IgD-negative memory B cell (primary cell): ENCODE measurements around the gene EPB41L2. TPM values are rescaled to one million over a fixed set of nuclear protein-coding genes. Genes with fewer than 3 reads are reported as not detected.

ENCODE experiments used
- H3K27ac Mint-ChIP-seq, 3 donors: one replicate each; pipeline ENCODE4 v1.8.0; 2020 to 2022; ENCODE audit warnings: mild to moderate bottlenecking in 3 of 3, mixed read lengths in 3 of 3, moderate library complexity in 1 of 3
- H3K27me3 Mint-ChIP-seq: one replicate; pipeline ENCODE4 v1.8.0; 2021; ENCODE audit warnings: mixed read lengths
- H3K36me3 Mint-ChIP-seq: one replicate; pipeline ENCODE4 v1.8.0; 2020; ENCODE audit warnings: mild to moderate bottlenecking, mixed read lengths
- H3K4me1 Mint-ChIP-seq, 3 donors: one replicate each; pipeline ENCODE4 v1.8.0; 2020 to 2022; ENCODE audit warnings: mixed read lengths in 3 of 3, mild to moderate bottlenecking in 1 of 3
- H3K4me3 Mint-ChIP-seq, 4 donors: one replicate each; pipeline ENCODE4 v1.8.0; 2020 to 2022; ENCODE audit warnings: mild to moderate bottlenecking in 4 of 4, mixed read lengths in 4 of 4, moderate library complexity in 3 of 4
- H3K9me3 Mint-ChIP-seq, 3 donors: one replicate each; pipeline ENCODE4 v1.8.0; 2020 to 2021; ENCODE audit warnings: mixed read lengths in 3 of 3, mild to moderate bottlenecking in 1 of 3
- polyA plus RNA-seq: library from polyadenylated mRNA; unstranded; fragments of 300-500 nt; fragmentation: Illumina TruSeq; gene quantifications from one replicate; pipeline ENCODE4 v1.2.3, GENCODE V29; 2021

Gene EPB41L2
- polyA plus RNA-seq, 1 donor from 2014 or later: 21.2 TPM

DNA sequence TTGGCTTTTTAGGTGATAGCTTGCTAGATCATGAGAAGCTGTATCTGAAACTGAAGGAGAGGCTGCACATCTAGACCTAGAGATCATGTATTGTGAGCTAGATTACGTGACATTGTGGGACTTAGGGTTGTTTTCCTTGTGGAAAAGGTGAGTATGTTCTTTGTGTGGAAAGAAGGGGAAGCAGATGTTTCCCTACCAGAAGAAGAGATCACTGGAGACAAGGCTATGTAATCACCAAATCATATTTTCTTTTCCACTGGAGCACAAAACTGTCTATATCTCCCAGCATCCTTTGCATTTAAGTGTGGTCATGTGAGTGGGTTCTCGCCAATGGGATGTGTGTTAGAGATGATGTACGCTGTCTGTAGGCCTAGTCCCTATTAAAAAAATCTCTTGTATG, 7.0 kb upstream of the EPB41L2 start:
- Mint-ChIP-seq H3K27me3 (no peaks in the 10 kb centered on the region), H3K4me1 (no peaks in the 10 kb centered on the region), H3K4me3 (no peak overlapping the region), H3K36me3 (peaks cover 1% of the 10 kb centered on the region), H3K9me3 (peaks cover 0 to 8% (median 0%) of the 10 kb centered on the region in 3 donors), H3K27ac (peak overlapping the region in 1 of 3 donors; percentile 12)

DNA sequence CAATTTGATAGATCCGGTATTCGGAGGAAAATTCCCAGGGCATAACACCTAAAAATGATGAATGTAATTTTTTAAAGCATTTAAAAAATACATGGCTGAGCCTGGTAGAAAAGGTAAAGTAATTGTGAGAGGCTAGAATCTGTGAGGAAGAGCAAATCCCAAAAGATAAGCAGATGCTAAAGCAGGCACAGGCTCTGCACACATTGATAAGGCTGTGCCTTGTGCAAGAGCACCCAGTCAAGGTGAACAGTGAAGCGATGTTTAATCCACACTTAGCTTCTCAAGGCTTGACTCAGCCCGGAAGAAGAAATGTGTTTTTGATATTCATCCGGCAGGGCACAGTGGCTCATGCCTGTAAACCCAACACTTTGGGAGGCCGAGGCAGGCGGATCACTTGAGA, 5.1 kb upstream of the EPB41L2 start:
- Mint-ChIP-seq H3K4me1 (peaks cover 3 to 8% (median 7%) of the 10 kb centered on the region in 3 donors), H3K9me3 (peaks cover 0 to 8% (median 0%) of the 10 kb centered on the region in 3 donors), H3K27ac (no peak overlapping the region), H3K4me3 (no peak overlapping the region), H3K36me3 (peaks cover 1% of the 10 kb centered on the region), H3K27me3 (no peaks in the 10 kb centered on the region)

DNA sequence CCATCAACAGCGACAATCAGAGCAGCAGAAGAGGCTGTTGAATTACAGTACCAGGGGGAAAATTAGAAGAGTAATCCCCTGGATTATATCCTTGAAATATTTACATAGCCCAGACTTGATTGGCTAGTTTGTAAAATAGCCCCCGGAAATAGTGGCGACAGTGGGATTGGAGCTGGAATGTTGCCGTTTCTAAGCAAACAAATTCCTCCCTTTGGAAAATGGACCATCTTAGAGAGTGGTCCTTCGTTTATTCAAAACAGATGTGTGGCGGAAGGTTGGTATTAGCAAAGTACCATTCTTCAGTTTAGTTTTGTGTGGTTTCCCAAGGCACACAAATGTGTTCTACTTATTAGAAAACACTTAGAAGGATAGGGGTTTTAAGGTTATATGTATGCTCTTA, 4.5 kb upstream of the EPB41L2 start:
- Mint-ChIP-seq H3K9me3 (peaks cover 0 to 8% (median 0%) of the 10 kb centered on the region in 3 donors), H3K36me3 (peaks cover 1% of the 10 kb centered on the region), H3K4me1 (peaks cover 3 to 8% (median 7%) of the 10 kb centered on the region in 3 donors), H3K4me3 (no peak overlapping the region), H3K27me3 (no peaks in the 10 kb centered on the region), H3K27ac (no peak overlapping the region)

GRCh38 chr6:131065824-131066171, 2.8 kb upstream of the EPB41L2 start:
- Mint-ChIP-seq H3K9me3 (peaks cover 0 to 8% (median 0%) of the 10 kb centered on the region in 3 donors), H3K4me3 (peak overlapping the region in 1 of 4 donors; percentile 86), H3K27me3 (no peaks in the 10 kb centered on the region)

DNA sequence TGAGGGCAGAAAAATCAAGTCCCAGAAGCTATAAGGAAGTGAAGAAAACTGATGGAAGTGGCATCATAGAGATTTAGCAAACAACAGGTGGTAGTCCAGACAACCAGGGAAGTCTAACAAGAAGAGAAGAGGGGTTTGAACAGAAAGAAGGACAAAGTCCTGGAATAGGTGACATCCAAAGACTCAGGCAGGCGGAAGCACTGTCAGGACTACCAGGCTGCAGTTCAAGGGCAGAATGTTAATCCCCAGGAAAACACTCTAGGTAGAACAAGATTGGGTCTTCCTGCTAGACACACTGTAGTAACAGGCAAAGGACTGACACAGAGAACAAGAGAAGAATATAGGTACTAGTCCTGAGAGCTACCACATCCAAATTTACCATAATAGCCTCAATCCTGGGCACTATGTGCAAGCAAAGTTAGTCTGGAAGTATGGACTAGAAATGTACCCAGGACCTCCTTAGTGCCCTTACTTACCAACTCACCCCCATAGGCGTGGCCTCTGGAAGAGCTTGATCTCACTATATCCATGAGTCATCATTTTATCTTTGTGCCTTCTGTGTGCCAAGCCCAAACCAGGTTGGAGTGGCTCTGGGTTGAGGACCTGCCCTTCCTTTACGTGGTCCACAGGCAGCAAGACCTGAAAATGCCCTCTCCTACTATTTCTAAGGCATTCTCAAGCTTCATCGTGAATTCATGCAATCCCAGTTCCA, 2.2 kb upstream of the EPB41L2 start:
- Mint-ChIP-seq H3K36me3 (peaks cover 1% of the 10 kb centered on the region), H3K4me1 (peaks cover 14 to 26% (median 24%) of the 10 kb centered on the region in 3 donors), H3K27ac (peak overlapping the region in 1 of 3 donors; percentile 4), H3K27me3 (no peaks in the 10 kb centered on the region), H3K4me3 (peak overlapping the region in 2 of 4 donors; percentile 6 to 86), H3K9me3 (peaks cover 0 to 4% (median 0%) of the 10 kb centered on the region in 3 donors)

More at GRCh38 chr6:131065824-131066171, 2.8 kb upstream of the EPB41L2 start:
- H3K4me1 Mint-ChIP-seq: peaks cover 10 to 21% (median 18%) of the 10 kb centered on the region in 3 donors
- H3K36me3 Mint-ChIP-seq: peaks cover 1% of the 10 kb centered on the region
- no peak overlapping the region for H3K27ac Mint-ChIP-seq

DNA sequence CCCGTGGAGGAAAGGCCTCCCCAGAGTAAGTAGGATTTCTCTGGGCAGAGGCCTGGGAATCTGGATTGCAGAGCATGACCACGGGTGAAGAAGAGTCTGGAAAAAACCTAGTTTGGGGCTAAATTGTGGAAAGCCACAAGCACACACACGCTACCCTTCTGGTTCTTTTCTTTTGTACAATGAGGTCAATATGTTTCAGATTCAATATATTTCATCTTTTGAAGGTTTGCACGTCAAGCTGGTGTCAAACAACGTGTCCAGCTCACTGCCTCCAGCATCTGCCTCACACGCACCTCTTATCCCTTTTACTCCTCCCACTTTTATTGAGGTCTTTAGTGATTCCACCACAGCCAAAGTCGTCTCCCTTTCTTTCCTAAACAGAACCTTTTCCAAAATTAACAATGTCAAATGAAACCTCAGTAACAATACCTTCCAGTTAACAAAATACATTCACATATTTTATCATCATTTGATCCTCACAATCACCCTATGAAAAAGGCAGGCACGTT, 773 bp upstream of the EPB41L2 start:
- H3K27ac Mint-ChIP-seq: peak overlapping the region; percentile 8 to 91 (median 73)
- peaks cover 17 to 32% (median 24%) of the 10 kb centered on the region in 3 donors for H3K4me1 Mint-ChIP-seq
- H3K9me3 Mint-ChIP-seq: no peaks in the 10 kb centered on the region
- no peaks in the 10 kb centered on the region for H3K36me3 Mint-ChIP-seq
- H3K4me3 Mint-ChIP-seq: peak overlapping the region; percentile 81 to 95 (median 90)
- H3K27me3 Mint-ChIP-seq: no peaks in the 10 kb centered on the region

- Mint-ChIP-seq H3K36me3 (no peaks in the 10 kb centered on the region), H3K4me1 (peaks cover 19 to 32% (median 24%) of the 10 kb centered on the region in 3 donors), H3K4me3 (peak overlapping the region; percentile 88 to 96 (median 92)), H3K27me3 (no peaks in the 10 kb centered on the region), H3K9me3 (no peaks in the 10 kb centered on the region), H3K27ac (peak overlapping the region; percentile 8 to 57 (median 40))
These were observed 611 bp downstream of the EPB41L2 start for GRCh38 chr6:131062241-131063027.

- no peaks in the 10 kb centered on the region for H3K27me3 Mint-ChIP-seq
- peak overlapping the region; percentile 88 to 96 (median 92) for H3K4me3 Mint-ChIP-seq
- H3K9me3 Mint-ChIP-seq: no peaks in the 10 kb centered on the region
- peak overlapping the region; percentile 17 to 90 (median 57) for H3K27ac Mint-ChIP-seq
- peaks cover 21 to 32% (median 27%) of the 10 kb centered on the region in 3 donors for H3K4me1 Mint-ChIP-seq
- H3K36me3 Mint-ChIP-seq: no peaks in the 10 kb centered on the region
These were observed 1.3 kb downstream of the EPB41L2 start for GRCh38 chr6:131061751-131062119.

DNA sequence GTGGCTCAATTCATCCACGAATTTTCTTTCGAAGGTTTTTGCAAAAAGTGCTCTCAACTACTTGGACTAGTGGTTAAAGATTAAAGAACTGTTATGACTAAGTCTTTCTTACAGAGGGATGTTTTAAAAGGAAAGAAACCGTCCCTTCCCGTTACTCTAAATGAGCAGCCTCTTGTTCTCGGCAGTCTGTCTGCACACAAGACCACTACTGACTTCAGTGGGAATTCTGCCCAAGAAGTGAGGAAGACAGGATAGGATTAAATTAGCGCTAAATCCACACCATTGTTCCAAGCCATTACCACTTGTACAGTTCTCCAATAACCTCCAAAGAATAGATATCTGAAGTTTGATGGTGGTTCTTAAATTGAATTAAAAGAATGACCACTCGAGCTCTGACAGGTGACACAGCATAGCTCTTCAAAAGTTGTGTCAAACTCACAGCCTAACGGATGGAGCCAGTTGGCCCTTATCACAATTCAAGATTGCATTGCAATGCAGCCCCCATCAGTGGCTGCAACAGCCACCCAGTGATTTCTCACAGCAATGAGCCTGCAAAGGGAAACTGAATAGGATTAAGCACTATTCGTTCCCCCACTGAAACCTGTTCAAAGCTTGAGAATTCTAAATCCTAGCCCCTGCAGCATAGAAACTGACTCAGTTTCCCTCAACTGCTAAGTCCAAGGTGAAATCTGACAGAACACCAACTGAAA, 1.8 kb downstream of the EPB41L2 start:
- Mint-ChIP-seq H3K4me3 (peak overlapping the region; percentile 88 to 96 (median 92)), H3K27ac (peak overlapping the region; percentile 17 to 90 (median 57)), H3K4me1 (peaks cover 22 to 32% (median 27%) of the 10 kb centered on the region in 3 donors), H3K9me3 (peaks cover 0 to 3% (median 1%) of the 10 kb centered on the region in 3 donors), H3K36me3 (peaks cover 3% of the 10 kb centered on the region), H3K27me3 (no peaks in the 10 kb centered on the region)

DNA sequence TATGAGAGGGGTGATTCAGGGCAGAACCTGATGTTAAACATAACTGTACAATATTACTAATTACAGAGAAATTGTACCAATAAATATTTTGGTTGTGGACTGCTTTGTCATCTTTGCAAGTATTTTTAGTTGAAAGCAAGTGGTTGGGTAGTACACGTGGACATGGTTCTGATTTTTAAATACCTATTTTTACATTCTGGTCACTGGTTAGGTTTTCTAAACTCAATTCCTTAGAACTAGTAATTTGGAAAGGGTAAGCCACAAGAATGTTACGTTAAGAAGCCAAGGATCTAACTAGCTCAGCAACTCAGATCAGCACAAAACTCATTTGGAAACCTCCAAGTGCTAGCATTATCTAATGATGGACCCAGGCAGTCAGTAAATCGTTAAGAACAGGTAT, 2.7 kb downstream of the EPB41L2 start:
- Mint-ChIP-seq H3K36me3 (peaks cover 5% of the 10 kb centered on the region), H3K9me3 (peaks cover 0 to 7% (median 2%) of the 10 kb centered on the region in 3 donors), H3K27ac (peak overlapping the region; percentile 36 to 57 (median 48))

DNA sequence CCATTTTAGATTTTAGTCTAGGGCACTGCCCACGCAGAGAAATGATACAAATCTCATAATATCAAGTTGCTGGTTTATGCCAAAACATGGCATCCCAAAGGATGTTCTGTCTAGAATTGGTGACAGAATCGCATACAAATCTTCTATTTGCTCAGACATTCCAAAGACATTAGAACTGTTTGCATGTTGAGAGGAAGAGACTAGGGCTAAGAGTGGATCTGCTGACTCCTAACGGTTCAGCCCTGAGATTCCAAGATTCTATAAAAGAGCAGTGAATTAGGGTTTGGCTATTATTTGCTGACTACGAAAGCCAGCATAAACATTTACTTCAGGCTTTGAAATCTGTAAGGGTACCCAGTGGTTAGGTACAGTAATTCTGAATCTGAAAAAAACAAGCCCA, 3.6 kb downstream of the EPB41L2 start:
- peak overlapping the region in 1 of 4 donors; percentile 35 for H3K4me3 Mint-ChIP-seq
- no peaks in the 10 kb centered on the region for H3K27me3 Mint-ChIP-seq
- H3K27ac Mint-ChIP-seq: no peak overlapping the region
- peaks cover 22 to 32% (median 27%) of the 10 kb centered on the region in 3 donors for H3K4me1 Mint-ChIP-seq
- peaks cover 0 to 9% (median 5%) of the 10 kb centered on the region in 3 donors for H3K9me3 Mint-ChIP-seq
- H3K36me3 Mint-ChIP-seq: peaks cover 7% of the 10 kb centered on the region

More for the DNA sequence above, 2.7 kb downstream of the EPB41L2 start:
- no peaks in the 10 kb centered on the region for H3K27me3 Mint-ChIP-seq
- H3K4me3 Mint-ChIP-seq: peak overlapping the region; percentile 8 to 96 (median 82)
- H3K4me1 Mint-ChIP-seq: peaks cover 22 to 32% (median 27%) of the 10 kb centered on the region in 3 donors

DNA sequence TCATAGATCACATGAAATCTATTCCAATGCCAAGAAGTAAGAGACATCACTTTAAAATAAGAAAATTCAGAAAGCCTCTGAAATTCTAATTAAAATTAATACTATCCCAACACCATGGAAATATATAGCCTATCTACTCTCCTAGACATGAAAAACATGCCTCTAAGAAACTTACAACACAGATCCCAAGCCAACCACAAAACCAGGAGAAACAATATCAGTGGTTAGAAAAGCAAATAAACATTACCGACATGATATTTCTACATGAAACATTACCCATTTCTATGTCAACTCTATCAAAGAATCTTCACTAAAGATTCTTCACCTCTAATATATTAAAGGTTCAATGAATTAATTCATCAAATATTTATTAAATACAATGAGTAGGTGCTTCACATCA, 4.8 kb downstream of the EPB41L2 start:
- no peak overlapping the region for H3K27ac Mint-ChIP-seq
- peaks cover 2 to 17% (median 12%) of the 10 kb centered on the region in 3 donors for H3K9me3 Mint-ChIP-seq
- peaks cover 10% of the 10 kb centered on the region for H3K36me3 Mint-ChIP-seq
- H3K27me3 Mint-ChIP-seq: no peaks in the 10 kb centered on the region
- H3K4me1 Mint-ChIP-seq: peaks cover 18 to 24% (median 21%) of the 10 kb centered on the region in 3 donors
- H3K4me3 Mint-ChIP-seq: no peak overlapping the region

DNA sequence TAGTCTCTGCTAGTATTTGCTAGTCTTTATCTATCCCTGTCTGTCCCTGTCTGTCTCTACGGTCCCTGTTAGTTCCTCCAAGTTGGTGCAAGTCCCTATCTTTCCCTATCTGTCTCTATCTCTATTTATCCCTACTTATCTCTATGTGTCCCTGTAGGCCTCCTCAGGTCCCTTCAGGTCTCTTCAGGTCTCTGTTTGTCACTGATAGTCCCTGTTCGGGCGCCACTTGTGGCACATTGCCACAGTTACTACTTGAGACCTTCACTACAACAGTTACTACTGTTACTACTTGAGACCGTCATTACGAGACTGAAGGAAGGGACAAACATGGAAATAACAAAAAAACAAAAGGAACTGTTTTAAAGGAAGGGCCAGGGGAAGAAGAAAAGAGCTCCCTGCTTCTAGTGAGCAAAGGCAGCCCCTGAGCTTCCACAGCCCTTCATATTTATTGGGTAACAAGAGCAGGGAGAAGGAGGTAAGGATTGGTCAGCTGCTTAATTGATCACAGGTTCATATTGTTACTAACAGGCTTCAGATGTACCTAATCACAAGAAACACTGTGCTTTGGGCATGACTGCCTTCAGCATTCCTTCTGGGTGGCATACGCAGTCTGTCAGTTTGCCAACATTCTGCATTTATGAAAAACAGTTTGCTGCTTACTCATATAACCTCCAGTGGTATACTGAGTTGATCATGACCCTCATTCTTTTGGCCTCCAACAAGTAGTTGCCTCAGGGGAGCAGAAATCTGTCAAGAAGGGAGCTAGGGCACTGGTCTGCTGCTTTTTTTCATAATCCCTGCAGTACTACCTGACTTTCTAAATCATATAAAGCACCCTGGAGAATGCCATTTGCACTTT, 8.4 kb downstream of the EPB41L2 start:
- peaks cover 2 to 6% (median 3%) of the 10 kb centered on the region in 3 donors for H3K4me1 Mint-ChIP-seq
- peaks cover 2 to 22% (median 14%) of the 10 kb centered on the region in 3 donors for H3K9me3 Mint-ChIP-seq
- no peak overlapping the region for H3K27ac Mint-ChIP-seq
- H3K4me3 Mint-ChIP-seq: no peak overlapping the region
- peaks cover 11% of the 10 kb centered on the region for H3K36me3 Mint-ChIP-seq
- H3K27me3 Mint-ChIP-seq: no peaks in the 10 kb centered on the region
